GM18867 (cell line): ENCODE results near the gene SSNA1.

Experiments used
- ATAC-seq: cut with Tn5 transposase; IDR thresholded peaks from one replicate; pipeline ENCODE4 v1.9.1; 2021; ENCODE audit warnings: mild to moderate bottlenecking, moderate library complexity; ENCODE audit not compliant: unreplicated experiment

SSNA1 gene, protein sequence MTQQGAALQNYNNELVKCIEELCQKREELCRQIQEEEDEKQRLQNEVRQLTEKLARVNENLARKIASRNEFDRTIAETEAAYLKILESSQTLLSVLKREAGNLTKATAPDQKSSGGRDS

DNA sequence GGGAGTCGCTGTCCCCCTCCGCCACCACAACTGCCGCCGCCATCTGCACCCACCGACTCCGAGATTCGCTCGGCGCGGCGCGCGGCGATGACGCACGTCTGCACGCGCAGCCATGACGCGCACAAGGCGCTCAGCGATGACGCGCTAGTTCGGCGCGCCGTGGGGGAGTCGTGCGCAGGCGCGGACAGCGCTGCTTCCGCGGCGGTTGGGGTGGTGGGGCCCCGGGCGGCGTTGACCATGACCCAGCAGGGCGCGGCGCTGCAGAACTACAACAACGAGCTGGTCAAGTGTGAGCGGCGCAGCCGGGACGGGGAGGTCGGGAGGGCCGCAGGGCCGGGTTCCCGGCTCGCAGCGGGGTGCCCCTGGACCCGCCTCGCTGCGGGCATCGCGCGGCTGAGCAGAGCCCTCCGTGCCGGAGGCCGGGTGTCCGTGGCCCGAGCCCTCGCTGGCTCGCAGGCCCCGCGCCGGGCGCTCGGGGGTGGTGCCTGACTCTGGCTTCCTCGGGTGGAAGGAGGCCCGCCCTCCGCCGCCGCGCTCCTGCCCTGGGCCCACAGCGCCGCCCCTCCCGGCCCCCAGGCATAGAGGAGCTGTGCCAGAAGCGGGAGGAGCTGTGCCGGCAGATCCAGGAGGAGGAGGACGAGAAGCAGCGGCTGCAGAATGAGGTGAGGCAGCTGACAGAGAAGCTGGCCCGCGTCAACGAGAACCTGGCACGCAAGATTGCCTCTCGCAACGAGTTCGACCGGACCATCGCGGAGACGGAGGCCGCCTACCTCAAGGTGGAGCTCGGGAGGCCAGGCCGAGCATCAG lies at the start of gene SSNA1, which contains the start of gene ANAPC2:
Gene SSNA1, plus strand, starts transcription at position 187 of the 807 bp plus-strand sequence. Its CDS starts 51 bp downstream, at position 238.
Gene ANAPC2, minus strand, starts transcription at position 71 of the 807 bp plus-strand sequence. Its CDS starts 28 bp downstream, at position 43.
- ATAC-seq: peak; percentile 79

DNA sequence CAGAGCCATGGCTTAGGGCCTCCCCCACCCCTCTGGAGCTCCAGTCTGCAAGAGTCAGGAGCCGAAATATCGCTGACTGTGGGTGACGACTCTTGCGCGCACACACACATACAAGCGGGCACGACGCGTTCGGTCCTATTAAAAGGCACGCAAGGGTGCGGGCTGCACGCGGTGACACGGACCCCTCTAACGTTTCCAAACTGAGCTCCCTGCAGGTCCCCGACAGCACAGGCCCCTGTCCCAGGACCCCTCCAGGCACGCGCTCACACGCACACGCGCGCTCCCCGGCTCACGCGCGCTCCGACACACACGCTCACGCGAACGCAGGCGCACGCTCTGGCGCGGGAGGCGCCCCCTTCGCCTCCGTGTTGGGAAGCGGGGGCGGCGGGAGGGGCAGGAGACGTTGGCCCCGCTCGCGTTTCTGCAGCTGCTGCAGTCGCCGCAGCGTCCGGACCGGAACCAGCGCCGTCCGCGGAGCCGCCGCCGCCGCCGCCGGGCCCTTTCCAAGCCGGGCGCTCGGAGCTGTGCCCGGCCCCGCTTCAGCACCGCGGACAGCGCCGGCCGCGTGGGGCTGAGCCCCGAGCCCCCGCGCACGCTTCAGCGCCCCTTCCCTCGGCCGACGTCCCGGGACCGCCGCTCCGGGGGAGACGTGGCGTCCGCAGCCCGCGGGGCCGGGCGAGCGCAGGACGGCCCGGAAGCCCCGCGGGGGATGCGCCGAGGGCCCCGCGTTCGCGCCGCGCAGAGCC lies 49.6 kb upstream of the SSNA1 start, which contains the start of gene GRIN1:
Gene GRIN1, plus strand, starts transcription at position 433 of the 746 bp plus-strand sequence. CDS start 333 bp downstream, outside the sequence.
- no peak for ATAC-seq

DNA sequence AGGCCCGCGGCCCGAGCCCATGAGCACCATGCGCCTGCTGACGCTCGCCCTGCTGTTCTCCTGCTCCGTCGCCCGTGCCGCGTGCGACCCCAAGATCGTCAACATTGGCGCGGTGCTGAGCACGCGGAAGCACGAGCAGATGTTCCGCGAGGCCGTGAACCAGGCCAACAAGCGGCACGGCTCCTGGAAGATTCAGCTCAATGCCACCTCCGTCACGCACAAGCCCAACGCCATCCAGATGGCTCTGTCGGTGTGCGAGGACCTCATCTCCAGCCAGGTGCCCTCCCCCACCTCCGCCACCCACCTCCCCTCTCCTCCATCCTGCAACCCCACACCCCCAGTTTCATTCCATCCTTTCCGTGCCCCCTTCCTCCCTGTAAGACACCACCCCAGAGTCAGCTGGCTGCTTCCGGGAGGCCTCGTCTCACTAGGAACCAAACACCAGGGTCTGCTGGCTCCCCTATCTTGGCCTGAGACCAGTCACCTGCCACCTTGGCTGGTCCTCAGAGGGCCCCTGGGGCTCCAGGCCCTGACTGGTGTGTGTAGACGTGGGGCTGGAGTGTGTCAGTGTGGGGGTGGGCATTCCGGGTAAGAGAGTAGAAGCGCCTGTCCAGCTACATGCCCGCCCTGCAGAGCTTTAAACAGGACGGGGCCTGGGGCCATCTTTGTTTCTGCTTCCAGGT lies 48.9 kb upstream of the SSNA1 start:
- no peak for ATAC-seq

DNA sequence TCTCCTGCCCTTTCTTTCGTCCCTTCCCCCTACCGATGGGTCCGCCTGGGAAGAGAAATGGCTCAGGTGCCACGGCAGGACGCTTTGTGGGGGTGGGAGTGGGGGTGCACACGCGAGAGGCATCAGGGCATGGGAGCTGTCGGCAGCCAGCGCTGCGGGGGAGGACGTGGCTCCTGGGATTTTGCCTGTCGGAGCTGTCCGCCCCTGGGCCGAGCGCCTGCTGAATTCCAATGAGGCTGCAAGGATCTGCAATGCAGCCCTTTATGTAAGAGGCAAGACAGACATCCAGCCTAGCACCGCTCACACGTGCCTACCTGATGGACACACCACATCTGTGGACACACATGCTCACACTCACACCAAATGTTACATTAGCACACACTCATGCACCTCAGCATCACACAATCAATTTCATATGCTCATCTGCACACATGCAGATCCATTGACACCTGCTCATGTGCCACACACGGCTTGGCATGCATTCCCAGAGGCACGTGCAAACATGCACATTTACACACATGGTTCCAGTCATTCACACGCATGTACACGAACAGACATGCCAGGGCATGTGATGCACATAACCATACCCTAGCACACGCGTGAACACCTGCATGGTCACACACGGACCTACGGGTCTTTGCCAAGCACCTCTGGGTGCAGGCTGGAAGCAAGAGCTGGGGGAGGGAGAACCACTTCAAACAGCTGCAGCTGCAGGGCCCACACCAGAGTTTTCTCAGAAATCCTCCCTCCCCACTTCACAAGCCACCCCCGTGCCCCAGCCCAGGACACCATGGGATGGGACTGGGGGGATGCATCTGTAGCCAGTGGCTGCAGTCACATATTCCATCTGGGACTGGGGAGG lies 48.1 kb upstream of the SSNA1 start:
- no peak for ATAC-seq

DNA sequence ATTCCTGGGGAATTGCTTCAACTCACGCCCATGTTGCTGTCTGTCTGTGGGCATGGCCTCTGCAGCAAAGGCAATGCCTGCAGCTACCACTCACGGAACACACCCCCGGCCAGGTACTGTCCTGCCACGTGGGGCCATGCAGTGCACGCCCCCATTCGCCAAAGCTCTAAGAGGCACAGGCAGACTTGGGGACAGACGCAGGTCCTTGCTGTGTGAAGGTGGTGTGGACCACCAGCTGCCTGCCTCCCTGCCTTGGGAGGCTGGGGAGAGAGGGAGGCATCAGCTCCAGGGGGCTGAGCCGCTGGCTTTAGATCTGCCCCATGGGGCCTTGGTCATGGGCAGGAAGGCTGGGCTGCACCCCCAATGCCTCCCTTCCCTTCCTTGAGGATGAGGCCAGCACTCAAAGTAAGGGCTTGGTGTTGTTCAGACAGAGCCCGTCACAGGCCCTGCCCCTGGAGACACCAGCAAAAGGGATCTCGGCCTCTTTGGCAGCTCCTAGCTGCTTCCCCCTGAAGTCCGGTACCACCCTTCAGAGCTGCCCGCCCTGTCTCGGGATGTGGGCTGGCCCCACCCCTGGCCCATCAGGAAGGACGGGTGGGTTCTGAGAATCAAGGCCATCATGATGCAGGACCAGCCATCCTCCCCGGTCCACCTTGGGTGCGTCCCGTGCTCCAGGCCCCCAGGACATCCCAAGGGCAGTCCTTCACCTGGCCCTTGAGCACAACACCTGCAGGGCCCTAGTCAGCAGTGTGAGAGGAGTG lies 47.2 kb upstream of the SSNA1 start:
- ATAC-seq: no peak

DNA sequence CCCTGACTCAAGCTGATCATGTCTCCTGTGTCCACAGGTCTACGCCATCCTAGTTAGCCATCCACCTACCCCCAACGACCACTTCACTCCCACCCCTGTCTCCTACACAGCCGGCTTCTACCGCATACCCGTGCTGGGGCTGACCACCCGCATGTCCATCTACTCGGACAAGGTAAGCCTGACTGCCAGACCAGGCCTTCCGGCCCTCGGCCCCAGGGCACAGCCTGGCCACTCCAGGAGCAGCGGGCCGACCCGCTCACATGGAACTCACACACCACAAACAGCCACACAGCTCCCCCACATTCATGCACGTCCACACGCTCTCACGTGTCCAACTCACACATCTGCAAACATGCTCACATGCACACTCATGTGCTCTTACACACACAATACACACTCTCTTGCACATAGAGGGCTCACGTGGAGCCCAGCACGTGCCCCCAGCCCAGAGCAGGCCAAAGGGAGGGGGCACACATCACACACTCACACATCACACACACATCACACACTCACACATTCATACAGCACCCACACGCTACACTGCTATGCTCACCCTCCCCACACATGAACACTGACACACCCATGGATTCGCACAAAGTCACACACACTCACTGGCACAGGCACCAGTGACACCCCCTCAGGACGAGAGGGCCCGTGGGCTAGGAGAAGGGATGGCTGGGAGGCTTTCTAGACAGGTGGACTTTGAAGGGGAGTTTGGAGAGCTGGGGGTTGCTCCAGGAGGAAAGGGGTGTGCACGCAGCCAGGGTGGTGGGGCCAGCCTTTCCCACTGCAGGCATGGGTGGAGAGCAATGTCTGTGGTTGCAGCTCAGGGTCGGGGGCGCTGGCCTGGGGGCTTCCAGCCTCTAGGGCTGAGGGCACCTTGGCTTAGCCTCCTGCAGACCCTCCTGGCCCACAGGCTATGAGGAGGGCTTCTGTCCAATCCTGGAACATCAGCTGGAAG lies 46.2 kb upstream of the SSNA1 start:
- no peak for ATAC-seq

DNA sequence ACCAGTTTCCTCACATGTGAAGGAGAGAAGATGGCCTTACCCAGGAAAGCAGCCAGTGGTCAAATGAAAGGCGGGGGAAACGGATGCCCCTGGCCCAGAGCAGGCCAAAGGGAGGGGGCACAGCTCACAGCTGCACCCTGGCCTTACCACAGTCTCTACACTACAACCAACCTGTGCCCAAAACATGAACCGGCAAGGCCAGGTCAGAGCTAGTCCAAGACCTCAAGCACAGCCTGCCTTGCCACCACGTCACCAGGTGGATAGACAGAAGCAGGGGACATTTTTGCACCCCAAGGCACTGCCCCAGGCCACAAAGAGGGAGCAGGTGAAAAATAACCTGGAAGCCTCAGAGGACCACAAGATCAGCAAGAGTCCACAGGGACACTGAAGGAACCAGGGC lies 45.0 kb upstream of the SSNA1 start:
- ATAC-seq: no peak

DNA sequence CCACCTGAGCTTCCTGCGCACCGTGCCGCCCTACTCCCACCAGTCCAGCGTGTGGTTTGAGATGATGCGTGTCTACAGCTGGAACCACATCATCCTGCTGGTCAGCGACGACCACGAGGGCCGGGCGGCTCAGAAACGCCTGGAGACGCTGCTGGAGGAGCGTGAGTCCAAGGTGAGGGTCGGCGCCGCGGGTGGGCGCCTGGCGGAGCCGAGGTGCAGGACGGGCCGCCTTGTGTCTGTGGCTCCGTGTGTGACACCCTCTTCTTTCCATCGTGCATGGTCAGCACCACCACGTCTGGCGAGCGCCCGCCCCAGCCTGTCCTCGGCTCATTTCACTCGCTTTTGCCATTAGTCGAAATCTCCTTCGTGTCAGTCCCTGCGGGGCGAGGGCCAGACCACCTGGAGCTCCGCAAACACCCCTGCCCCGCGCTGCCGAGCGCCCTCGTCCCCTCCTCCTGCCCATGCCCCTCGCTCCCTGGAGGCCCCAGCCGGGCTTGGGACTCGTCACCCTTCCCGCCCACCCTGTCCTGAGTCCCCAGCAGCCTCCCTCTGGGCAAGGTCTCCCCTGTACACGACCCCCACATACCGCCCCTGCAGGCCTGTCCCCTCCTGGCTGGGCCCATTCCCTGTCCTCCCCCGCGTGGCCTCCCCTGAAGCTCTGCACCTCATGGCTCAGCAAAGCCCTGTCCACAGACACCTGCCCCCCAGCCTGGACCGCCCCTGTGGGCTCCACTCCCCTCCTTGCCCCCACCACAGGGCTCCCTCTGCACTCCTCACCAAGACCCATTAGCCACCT lies 42.5 kb upstream of the SSNA1 start:
- ATAC-seq: no peak

DNA sequence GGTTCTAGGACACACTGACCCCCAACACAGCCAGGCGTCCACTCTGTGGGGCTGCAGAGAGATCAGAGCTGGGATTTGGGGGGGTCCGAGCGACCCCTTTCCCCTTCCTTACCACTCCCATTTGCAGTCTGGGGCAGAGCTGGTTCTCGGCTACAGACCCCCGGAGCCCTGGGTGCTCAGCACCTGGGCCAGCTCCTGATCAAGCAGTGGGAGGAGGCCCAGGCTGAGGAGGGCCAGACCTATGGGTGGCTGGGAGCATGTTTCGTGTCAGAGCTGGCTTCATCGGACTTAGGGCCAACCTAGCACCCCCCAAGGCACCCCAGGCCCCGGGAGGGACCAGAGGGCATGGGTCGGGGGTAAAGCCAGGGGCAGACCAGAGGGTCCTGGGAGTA lies 42.0 kb upstream of the SSNA1 start:
- no peak for ATAC-seq

DNA sequence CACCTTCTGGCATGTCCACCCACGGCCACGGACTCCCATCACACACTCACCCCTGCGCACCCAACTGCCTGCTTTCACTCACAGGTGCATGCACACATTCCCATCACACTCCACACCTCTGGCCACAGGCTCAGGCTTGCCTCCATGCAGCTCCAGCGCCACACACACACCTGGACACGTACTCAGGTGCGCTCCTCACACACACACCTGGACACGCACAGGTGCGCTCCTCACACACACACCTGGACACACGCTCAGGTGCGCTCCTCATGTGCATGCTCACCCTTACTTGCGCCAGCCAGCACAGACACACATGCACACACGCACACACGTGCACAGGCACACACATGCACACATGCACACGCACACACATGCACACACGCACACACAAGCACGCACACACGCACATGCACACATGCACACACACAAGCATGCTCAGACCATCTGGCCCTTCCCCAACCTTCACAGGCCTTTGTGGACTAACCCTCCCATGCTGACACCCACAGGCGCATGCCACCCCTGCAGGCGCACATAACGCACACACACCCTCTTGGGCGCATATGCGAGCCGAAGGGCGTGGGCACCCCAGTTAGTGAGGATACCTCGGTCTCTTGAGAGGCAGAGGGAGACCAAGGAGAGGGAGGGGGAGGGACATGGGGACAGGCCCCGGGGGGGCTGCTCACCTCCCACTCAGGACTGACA lies 41.2 kb upstream of the SSNA1 start:
- ATAC-seq: no peak

DNA sequence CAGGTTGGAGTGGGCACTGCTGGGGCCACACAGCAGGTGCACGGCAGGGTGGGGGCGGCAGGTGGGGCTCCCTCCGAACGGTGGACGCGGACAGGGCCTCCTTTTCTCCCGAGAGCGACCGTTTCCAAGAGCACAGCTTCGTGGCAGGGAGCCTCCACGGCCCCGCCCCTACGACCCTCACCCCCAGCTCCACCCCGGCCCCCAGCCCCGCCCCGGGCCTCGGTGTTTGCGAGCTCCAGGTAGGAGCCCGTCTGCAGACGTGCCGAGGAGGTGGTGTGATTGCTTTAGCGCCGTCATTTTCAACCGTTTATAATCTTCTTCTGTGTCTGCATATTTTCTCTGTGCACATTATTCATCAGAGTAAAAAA lies 40.7 kb upstream of the SSNA1 start:
- no peak for ATAC-seq

DNA sequence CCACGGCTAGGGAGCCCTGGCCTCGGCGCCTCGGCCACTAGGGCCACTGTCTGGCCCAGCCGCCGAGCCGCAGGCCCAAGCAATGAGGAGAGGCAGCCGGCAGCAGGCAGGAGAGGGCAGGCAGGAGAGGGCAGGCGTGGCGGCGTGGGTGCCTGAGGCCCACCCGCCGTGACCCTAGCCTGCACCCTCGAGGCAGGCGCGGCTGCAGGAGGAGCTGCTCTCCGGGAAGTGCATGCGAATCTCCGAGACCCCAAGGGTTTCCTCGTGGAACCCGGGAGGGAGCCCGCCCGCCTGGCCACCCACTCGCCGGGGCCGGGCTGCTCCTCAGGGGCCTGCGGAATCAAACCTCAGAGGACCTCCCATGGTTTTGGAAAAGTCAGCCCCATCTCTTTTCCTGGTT lies 40.2 kb upstream of the SSNA1 start:
- no peak for ATAC-seq

DNA sequence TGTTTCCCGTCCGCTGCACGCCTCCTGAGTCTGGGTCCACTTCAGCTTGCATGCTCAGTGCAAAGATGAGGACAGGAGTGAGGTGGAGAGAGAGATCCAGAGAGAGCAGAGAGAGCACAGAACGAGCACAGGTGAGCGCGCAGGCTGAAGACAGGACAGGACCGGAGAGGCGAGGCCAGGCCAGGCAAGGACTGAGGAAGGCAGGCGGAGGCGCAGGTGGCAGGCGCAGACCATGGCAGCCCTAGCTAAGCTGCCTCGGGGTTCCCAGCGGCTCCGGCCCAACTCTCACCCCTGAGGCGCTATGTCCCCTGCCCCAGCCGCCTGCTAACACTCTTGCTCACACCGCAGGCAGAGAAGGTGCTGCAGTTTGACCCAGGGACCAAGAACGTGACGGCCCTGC lies 39.8 kb upstream of the SSNA1 start:
- no peak for ATAC-seq

DNA sequence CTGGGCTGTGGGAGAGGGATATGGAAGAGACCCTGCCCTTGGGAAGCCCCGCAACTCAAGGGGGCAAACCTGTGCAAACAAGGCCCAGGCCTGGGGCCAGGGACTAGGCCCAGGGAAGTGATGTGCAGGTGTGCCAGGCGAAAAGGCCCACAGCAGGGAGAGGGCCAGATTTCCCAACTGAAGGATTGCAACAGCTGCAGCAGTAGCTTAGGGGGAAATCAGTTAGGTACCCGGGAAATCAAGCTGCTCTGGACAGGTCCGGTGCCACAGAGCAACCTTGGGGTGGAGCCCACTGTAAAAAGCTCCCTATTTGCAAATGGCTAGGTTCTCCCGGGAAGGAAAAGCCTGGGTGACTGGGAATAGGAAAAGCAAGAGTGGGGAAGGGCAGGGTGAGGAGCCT lies 39.1 kb upstream of the SSNA1 start:
- ATAC-seq: no peak

DNA sequence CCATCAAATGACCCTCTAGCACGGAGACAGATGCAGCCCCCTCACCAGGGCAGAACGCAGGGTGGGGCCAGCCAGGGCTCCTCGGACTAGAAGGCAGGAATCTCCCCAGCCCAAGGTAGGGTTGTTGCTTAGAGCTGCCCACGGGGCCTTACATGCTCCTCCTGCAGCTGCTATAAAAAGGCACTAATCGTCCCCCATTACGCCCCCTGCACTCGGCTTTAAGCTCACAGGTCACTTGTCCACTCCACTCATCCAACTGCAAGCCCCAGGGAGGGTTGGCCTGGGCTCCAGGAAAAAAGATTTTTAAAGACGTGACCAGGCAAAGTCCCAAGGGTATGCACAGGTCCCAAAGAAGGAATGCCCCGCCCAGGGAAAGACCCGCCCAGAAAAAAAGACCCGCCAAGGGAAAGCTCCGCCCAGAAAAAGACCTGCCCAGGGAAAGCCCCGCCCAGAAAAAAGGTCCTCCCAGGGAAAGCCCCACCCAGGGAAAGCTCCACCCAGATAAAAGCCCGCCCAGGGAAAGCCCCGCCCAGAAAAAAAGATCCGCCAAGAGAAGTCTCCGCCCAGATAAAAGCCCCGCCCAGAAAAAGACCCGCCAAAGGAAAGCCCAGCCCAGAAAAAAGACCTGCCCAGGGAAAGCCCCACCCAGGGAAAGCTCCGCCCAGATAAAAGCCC lies 38.4 kb upstream of the SSNA1 start:
- peak; percentile 18 for ATAC-seq
